Ishikawa (cell line): ENCODE measurements around the gene OXCT1.

Experiments
- CEBPB ChIP-seq: IDR thresholded peaks from 2 replicates; pipeline ENCODE4 v1.6.1; 2012
- CREB1 ChIP-seq: IDR thresholded peaks from 2 replicates; pipeline ENCODE4 v1.6.1; 2012; ENCODE audit warnings: low read depth
- EGR1 ChIP-seq: IDR thresholded peaks from 2 replicates; pipeline ENCODE4 v1.6.1; 2012
- EP300 ChIP-seq: IDR thresholded peaks from 2 replicates; pipeline ENCODE4 v1.6.1; 2012; ENCODE audit warnings: borderline replicate concordance
- FOXM1 ChIP-seq: IDR thresholded peaks from 2 replicates; pipeline ENCODE4 v1.6.1; 2012; ENCODE audit warnings: low read depth, borderline replicate concordance
- NFIC ChIP-seq: IDR thresholded peaks from 2 replicates; pipeline ENCODE4 v1.6.1; 2012
- TAF1 ChIP-seq: IDR thresholded peaks from 2 replicates; pipeline ENCODE4 v1.6.1; 2012; ENCODE audit warnings: low read depth, mild to moderate bottlenecking
- ZBTB7A ChIP-seq: IDR thresholded peaks from 2 replicates; pipeline ENCODE4 v1.6.1; 2012; ENCODE audit warnings: low read depth
- TF ChIP-seq, protein P1 (sequence below): IDR thresholded peaks from 2 replicates; pipeline ENCODE4 v1.6.1; 2012
- TF ChIP-seq, protein P2 (sequence below): IDR thresholded peaks from 2 replicates; pipeline ENCODE4 v1.6.1; 2012; ENCODE audit warnings: low read depth, mild to moderate bottlenecking

DNA sequence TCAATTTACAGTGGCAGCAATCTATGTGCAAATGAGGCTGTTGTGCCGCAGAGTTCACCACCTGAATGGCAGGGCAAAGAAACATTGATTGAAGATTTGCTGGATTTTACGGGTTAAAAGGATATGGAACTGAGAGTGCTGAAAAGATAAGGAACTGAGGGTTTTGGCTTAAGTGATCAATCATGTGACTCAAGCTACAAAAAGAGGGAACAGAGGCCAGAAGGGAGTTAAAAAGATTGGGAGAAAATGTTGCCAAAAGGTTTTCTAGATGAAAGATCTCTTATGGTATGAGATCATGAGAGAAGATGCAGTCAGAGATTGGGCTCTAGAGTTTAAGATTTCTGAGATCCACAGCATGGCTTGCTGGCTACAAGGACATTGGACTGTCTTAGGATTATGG lies 26.0 kb upstream of the OXCT1 start:
- TF ChIP-seq EGR1 (no peak), TAF1 (no peak), CEBPB (no peak), CREB1 (no peak), NFIC (no peak), EP300 (no peak), FOXM1 (no peak), ZBTB7A (no peak)
- TF ChIP-seq, protein P1, sequence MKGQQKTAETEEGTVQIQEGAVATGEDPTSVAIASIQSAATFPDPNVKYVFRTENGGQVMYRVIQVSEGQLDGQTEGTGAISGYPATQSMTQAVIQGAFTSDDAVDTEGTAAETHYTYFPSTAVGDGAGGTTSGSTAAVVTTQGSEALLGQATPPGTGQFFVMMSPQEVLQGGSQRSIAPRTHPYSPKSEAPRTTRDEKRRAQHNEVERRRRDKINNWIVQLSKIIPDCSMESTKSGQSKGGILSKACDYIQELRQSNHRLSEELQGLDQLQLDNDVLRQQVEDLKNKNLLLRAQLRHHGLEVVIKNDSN, result no peak
- TF ChIP-seq, protein P2, sequence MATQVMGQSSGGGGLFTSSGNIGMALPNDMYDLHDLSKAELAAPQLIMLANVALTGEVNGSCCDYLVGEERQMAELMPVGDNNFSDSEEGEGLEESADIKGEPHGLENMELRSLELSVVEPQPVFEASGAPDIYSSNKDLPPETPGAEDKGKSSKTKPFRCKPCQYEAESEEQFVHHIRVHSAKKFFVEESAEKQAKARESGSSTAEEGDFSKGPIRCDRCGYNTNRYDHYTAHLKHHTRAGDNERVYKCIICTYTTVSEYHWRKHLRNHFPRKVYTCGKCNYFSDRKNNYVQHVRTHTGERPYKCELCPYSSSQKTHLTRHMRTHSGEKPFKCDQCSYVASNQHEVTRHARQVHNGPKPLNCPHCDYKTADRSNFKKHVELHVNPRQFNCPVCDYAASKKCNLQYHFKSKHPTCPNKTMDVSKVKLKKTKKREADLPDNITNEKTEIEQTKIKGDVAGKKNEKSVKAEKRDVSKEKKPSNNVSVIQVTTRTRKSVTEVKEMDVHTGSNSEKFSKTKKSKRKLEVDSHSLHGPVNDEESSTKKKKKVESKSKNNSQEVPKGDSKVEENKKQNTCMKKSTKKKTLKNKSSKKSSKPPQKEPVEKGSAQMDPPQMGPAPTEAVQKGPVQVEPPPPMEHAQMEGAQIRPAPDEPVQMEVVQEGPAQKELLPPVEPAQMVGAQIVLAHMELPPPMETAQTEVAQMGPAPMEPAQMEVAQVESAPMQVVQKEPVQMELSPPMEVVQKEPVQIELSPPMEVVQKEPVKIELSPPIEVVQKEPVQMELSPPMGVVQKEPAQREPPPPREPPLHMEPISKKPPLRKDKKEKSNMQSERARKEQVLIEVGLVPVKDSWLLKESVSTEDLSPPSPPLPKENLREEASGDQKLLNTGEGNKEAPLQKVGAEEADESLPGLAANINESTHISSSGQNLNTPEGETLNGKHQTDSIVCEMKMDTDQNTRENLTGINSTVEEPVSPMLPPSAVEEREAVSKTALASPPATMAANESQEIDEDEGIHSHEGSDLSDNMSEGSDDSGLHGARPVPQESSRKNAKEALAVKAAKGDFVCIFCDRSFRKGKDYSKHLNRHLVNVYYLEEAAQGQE, result no peak
